ENCODE measurements around the gene TAP2.

- no peak for TF ChIP-seq CTCF (IDR thresholded peaks at IDR 0.05)
- no peak for TF ChIP-seq RARB (CRISPR knock-in tag; IDR thresholded peaks at IDR 0.05)
- TF ChIP-seq POLR2AphosphoS2 (conservative IDR thresholded peaks at IDR 0.05; ENCODE audit: low read length) = no peak
- TF ChIP-seq ESRRA (IDR thresholded peaks at IDR 0.05; ENCODE audit: borderline replicate concordance, low read length) = no peak
- no peak for TF ChIP-seq CHD4 (IDR thresholded peaks at IDR 0.05; ENCODE audit: borderline replicate concordance)
- no peak for TF ChIP-seq CEBPB (IDR thresholded peaks at IDR 0.05)
- no peak for TF ChIP-seq KDM5A (IDR thresholded peaks at IDR 0.05)
- no peak for TF ChIP-seq MAX (IDR thresholded peaks at IDR 0.05)
- TF ChIP-seq POLR2A (IDR thresholded peaks at IDR 0.05; ENCODE audit: low read length) = no peak
- TF ChIP-seq HMGXB4 (CRISPR knock-in tag; IDR thresholded peaks at IDR 0.05; ENCODE audit: borderline replicate concordance) = no peak
- TF ChIP-seq RNF2 (IDR thresholded peaks at IDR 0.05; ENCODE audit: borderline replicate concordance, low read depth) = no peak
- no peak for TF ChIP-seq CHD2 (IDR thresholded peaks at IDR 0.05; ENCODE audit: low read length, partially characterized antibody)
These were observed 35.1 kb downstream of the TAP2 start for GRCh38 chr6:32803416-32803815.
